GM23338 (cell line): ENCODE data around the gene CCDC137. TPM values are rescaled to one million over a fixed set of nuclear protein-coding genes. Genes with fewer than 3 reads are reported as not detected.

Source experiments
- ATAC-seq: fragments of 200-7000 bp; cut with Tn5 transposase; 3 replicates; pipeline ENCODE4 v1.9.1; 2020
- DNase-seq: peaks from one replicate; pipeline ENCODE4 v3.0.0-alpha.2; 2015; ENCODE audit warnings: low spot score
- H2AFZ ChIP-seq: fragments of 200-600 bp; sonication (generic); 2 replicates; pipeline ENCODE4 v1.8.0; 2016; ENCODE audit warnings: antibody characterized with exemption, mild to moderate bottlenecking, moderate library complexity
- H3F3A ChIP-seq: fragments of 200-600 bp; sonication (generic); replicated peaks from 2 replicates; pipeline ENCODE4 v1.8.0; 2017; ENCODE audit warnings: antibody characterized with exemption, mixed run types, low read depth
- H3K27ac ChIP-seq: fragments of 200-600 bp; sonication (generic); 2 replicates; pipeline ENCODE4 v1.6.1; 2016; ENCODE audit warnings: low read depth
- H3K27me3 ChIP-seq: fragments of 200-600 bp; sonication (generic); 2 replicates; pipeline ENCODE4 v1.8.0; 2016; ENCODE audit warnings: mild to moderate bottlenecking, mixed run types, moderate library complexity; ENCODE audit not compliant: insufficient read depth
- H3K36me3 ChIP-seq: fragments of 200-600 bp; sonication (generic); 2 replicates; pipeline ENCODE4 v1.8.0; 2016; ENCODE audit warnings: mild to moderate bottlenecking; ENCODE audit not compliant: insufficient read depth
- H3K4me1 ChIP-seq: fragments of 200-600 bp; sonication (generic); 2 replicates; pipeline ENCODE4 v1.8.0; 2016; ENCODE audit warnings: mild to moderate bottlenecking, moderate library complexity; ENCODE audit not compliant: insufficient read depth
- H3K4me2 ChIP-seq: fragments of 200-600 bp; sonication (generic); 2 replicates; pipeline ENCODE4 v1.7.1; 2017; ENCODE audit warnings: mixed run types
- H3K4me3 ChIP-seq: fragments of 200-600 bp; sonication (generic); 2 replicates; pipeline ENCODE4 v1.6.1; 2016; ENCODE audit warnings: mixed run types
- H3K79me2 ChIP-seq: fragments of 200-600 bp; sonication (generic); replicated peaks from 2 replicates; pipeline ENCODE4 v1.8.0; 2017; ENCODE audit warnings: mild to moderate bottlenecking; ENCODE audit not compliant: insufficient read depth
- H3K9me2 ChIP-seq: fragments of 200-600 bp; sonication (generic); 2 replicates; pipeline ENCODE4 v1.8.0; 2017; ENCODE audit not compliant: insufficient read depth
- H4K20me1 ChIP-seq: fragments of 200-600 bp; sonication (generic); replicated peaks from 2 replicates; pipeline ENCODE4 v1.8.0; 2017; ENCODE audit warnings: mild to moderate bottlenecking; ENCODE audit not compliant: insufficient read depth
- H3K27ac Mint-ChIP-seq: 2 replicates; pipeline ENCODE4 v1.8.0; 2020; ENCODE audit warnings: inconsistent platforms, mild to moderate bottlenecking, moderate library complexity, mixed read lengths
- H3K27me3 Mint-ChIP-seq: 3 replicates; pipeline ENCODE4 v1.8.0; 2022; ENCODE audit warnings: low read depth, mild to moderate bottlenecking, moderate library complexity, mixed read lengths, inconsistent platforms; ENCODE audit not compliant: insufficient read depth, poor library complexity
- H3K36me3 Mint-ChIP-seq: 3 replicates; pipeline ENCODE4 v1.8.0; 2021; ENCODE audit warnings: low read depth, mild to moderate bottlenecking, inconsistent platforms, moderate library complexity, mixed read lengths
- H3K4me1 Mint-ChIP-seq: 3 replicates; pipeline ENCODE4 v1.8.0; 2020; ENCODE audit warnings: mild to moderate bottlenecking, inconsistent platforms, mixed read lengths
- H3K4me3 Mint-ChIP-seq: 3 replicates; pipeline ENCODE4 v1.8.0; 2021; ENCODE audit warnings: moderate library complexity, mild to moderate bottlenecking, inconsistent platforms, mixed read lengths
- H3K9me3 Mint-ChIP-seq: 3 replicates; pipeline ENCODE4 v1.8.0; 2020; ENCODE audit warnings: moderate library complexity, mild to moderate bottlenecking, inconsistent platforms, mixed read lengths
- CREB1 ChIP-seq: fragments of 250-450 bp; sonication (Bioruptor Pico); IDR thresholded peaks from 2 replicates; pipeline ENCODE4 v1.5.0; 2020; ENCODE audit warnings: low read depth, mild to moderate bottlenecking, moderate library complexity
- ETS1 ChIP-seq: IDR thresholded peaks from 2 replicates; pipeline ENCODE4 v1.6.1; 2016; ENCODE audit warnings: antibody characterized with exemption
- EZH2 ChIP-seq: fragments of 200-600 bp; sonication (generic); IDR thresholded peaks from one replicate; pipeline ENCODE4 v1.8.0; 2017; ENCODE audit warnings: antibody characterized with exemption, mild to moderate bottlenecking, low read depth; ENCODE audit not compliant: unreplicated experiment
- EZH2phosphoT487 ChIP-seq: fragments of 200-600 bp; sonication (generic); IDR thresholded peaks from one replicate; pipeline ENCODE4 v1.8.1; 2018; ENCODE audit warnings: antibody characterized with exemption; ENCODE audit not compliant: unreplicated experiment
- NANOG ChIP-seq: IDR thresholded peaks from 2 replicates; pipeline ENCODE4 v1.6.1; 2016; ENCODE audit warnings: antibody characterized with exemption, borderline replicate concordance
- POLR2AphosphoS5 ChIP-seq: IDR thresholded peaks from 2 replicates; pipeline ENCODE4 v1.6.1; 2016; ENCODE audit warnings: antibody characterized with exemption, low read depth
- REST ChIP-seq: IDR thresholded peaks from one replicate; pipeline ENCODE4 v1.6.1; 2018; ENCODE audit warnings: antibody characterized with exemption; ENCODE audit not compliant: unreplicated experiment
- STAT1 ChIP-seq: IDR thresholded peaks from one replicate; pipeline ENCODE4 v1.6.1; 2016; ENCODE audit warnings: antibody characterized with exemption; ENCODE audit not compliant: unreplicated experiment
- ZNF114 ChIP-seq: fragments of 250-450 bp; sonication (Bioruptor Pico); IDR thresholded peaks from 2 replicates; pipeline ENCODE4 v1.5.0; 2020; ENCODE audit warnings: mild to moderate bottlenecking, moderate library complexity
- polyA plus RNA-seq: library from polyadenylated mRNA; unstranded; fragments of >200 nt; fragmentation: Nextera tagmentation; extraction: Ambion mirVana; gene quantifications from 2 replicates; pipeline ENCODE4 v1.2.1, GENCODE V29; 2016
- total RNA-seq: library from RNA; depleted of rRNA; stranded (reverse); fragments of >200 nt; shearing (Covaris generic); gene quantifications from 2 replicates; pipeline ENCODE4 v1.2.3, GENCODE V29; 2014
- TF ChIP-seq, protein P1 (sequence below), 2 experiments: fragments of 200-600 bp in 1 of 2; sonication (generic) in 1 of 2; conservative IDR thresholded peaks; 2 replicates each; pipeline versions ENCODE4 v1.5.1 to v1.6.1; 2016 to 2017; ENCODE audit warnings: antibody characterized with exemption in 2 of 2, low read depth in 2 of 2, mild to moderate bottlenecking in 2 of 2, moderate library complexity in 1 of 2

Gene CCDC137
- total and polyA plus RNA-seq, 2 experiments from 2014 or later = 26.1 to 73.4 TPM

DNA sequence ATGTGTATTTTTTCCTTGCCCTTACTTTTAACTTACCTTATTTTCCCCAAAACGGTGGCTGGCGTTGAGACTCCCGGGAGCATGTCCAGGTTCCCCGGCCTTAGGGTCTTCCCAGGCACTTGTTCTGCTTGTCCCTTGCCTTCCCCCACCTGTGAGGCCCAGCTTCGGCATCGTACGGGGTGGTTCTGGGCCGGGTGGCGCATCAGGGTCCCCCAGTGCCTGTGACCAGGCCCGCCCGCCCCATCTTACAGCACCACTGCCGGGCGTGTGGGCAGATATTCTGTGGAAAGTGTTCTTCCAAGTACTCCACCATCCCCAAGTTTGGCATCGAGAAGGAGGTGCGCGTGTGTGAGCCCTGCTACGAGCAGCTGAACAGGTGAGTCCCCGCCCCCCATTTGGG, 24.7 kb downstream of the CCDC137 start (continued):
- TF ChIP-seq, protein P1, sequence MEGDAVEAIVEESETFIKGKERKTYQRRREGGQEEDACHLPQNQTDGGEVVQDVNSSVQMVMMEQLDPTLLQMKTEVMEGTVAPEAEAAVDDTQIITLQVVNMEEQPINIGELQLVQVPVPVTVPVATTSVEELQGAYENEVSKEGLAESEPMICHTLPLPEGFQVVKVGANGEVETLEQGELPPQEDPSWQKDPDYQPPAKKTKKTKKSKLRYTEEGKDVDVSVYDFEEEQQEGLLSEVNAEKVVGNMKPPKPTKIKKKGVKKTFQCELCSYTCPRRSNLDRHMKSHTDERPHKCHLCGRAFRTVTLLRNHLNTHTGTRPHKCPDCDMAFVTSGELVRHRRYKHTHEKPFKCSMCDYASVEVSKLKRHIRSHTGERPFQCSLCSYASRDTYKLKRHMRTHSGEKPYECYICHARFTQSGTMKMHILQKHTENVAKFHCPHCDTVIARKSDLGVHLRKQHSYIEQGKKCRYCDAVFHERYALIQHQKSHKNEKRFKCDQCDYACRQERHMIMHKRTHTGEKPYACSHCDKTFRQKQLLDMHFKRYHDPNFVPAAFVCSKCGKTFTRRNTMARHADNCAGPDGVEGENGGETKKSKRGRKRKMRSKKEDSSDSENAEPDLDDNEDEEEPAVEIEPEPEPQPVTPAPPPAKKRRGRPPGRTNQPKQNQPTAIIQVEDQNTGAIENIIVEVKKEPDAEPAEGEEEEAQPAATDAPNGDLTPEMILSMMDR (conservative IDR thresholded peaks at IDR 0.05; ENCODE audit: low read depth in 2 of 2) = no peak
- no peak for TF ChIP-seq EZH2phosphoT487
- no peak for TF ChIP-seq EZH2
- no peak for TF ChIP-seq CREB1 (CRISPR knock-in tag)
- TF ChIP-seq ETS1 = no peak
- TF ChIP-seq STAT1 = no peak
- no peak for TF ChIP-seq REST

GRCh38 chr17:81691608-81692007, 25.1 kb downstream of the CCDC137 start:
- H3K9me2 ChIP-seq = no peaks in the 10 kb centered on the region
- no peaks in the 10 kb centered on the region; the same call in 2 of the 3 replicates for H3K9me3 Mint-ChIP-seq
- H3K4me3 Mint-ChIP-seq = no peak overlapping the region
- no peak overlapping the region for H3K27ac Mint-ChIP-seq
- no peaks in the 10 kb centered on the region; the same call in 1 of the 2 replicates for H3F3A ChIP-seq
- no peak overlapping the region for H3K4me3 ChIP-seq
- H3K36me3 Mint-ChIP-seq = peaks cover 45% of the 10 kb centered on the region
- H3K27ac ChIP-seq = no peak overlapping the region
- H3K4me1 ChIP-seq = no peaks in the 10 kb centered on the region
- no peaks in the 10 kb centered on the region for H3K79me2 ChIP-seq
- no peaks in the 10 kb centered on the region; the same call in 2 of the 3 replicates for H3K4me1 Mint-ChIP-seq
- DNase-seq (no peak), ATAC-seq (no peak)
- H3K36me3 ChIP-seq = no peaks in the 10 kb centered on the region
- TF ChIP-seq EZH2phosphoT487 (no peak), ZNF114 (CRISPR knock-in tag) (no peak), NANOG (no peak), POLR2AphosphoS5 (no peak), ETS1 (no peak)
- H3K27me3 Mint-ChIP-seq = peaks cover 8% of the 10 kb centered on the region
- no peaks in the 10 kb centered on the region for H3K27me3 ChIP-seq
- peaks cover under 1% of the 10 kb centered on the region; the same call in 1 of the 2 replicates for H4K20me1 ChIP-seq
- no peak overlapping the region for H2AFZ ChIP-seq
- no peak overlapping the region for H3K4me2 ChIP-seq
